A549 treated with DMSO at 1 μM for 4 hours (cell line): ENCODE results near the gene SHISAL1. TPM values are rescaled to one million over a fixed set of nuclear protein-coding genes. Genes with fewer than 3 reads are reported as not detected.

Source experiments
- total RNA-seq: library from RNA; stranded (reverse); fragments of 200-300 nt; extraction: Qiagen RNA extraction; gene quantifications from 5 replicates; pipeline ENCODE4 v1.2.3, GENCODE V29; 2022; ENCODE audit warnings: low read depth

Gene SHISAL1
- total RNA-seq, result 7.7 to 9.2 TPM (median 8.7 TPM) in 5 replicates

DNA sequence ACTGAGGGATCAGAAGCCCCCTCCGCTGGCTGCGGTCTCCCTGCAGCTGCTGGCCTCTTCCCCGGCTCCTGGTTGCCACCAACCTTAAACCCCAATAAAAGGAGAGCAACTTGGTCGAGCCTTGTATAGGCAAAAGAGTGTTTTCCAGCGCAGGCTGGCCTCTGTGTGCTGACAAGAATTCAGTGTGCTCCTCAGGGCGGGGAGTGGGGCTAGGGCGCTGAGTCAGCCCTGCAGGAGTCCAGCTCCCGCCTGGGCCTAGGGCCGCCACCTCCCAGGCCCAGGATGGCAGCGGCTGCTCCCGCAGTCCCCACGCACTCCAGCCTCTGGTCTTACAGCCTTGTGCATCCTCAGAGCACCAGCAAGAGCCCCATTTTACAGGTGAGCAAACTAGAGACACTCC is at the start of gene SHISAL1:
SHISAL1 (minus strand) TSS at position 186 of the 400 bp plus-strand sequence. CDS start 12,006 bp downstream, outside the sequence.

Other genes starting within 250 kb of the SHISAL1 start
- not detected in 5 replicates for gene PARVG, start 132.0 kb downstream of the SHISAL1 start, total RNA-seq
- gene RTL6, start 185.3 kb upstream of the SHISAL1 start, total RNA-seq, result 27.8 to 29.8 TPM (median 28.6 TPM) in 5 replicates